ENCODE data around the gene CYP4A22. TPM values are rescaled to one million over a fixed set of nuclear protein-coding genes. Genes with fewer than 3 reads are reported as not detected.

The CYP4A22 gene
- not detected in 2 replicates for total RNA-seq

GRCh38 chr1:47137198-47137597, at the start of gene CYP4A22:
TSS of gene CYP4A22 (plus strand) at chr1:47137441. CDS start at chr1:47137486, 45 bp downstream.

GRCh38 chr1:47189844-47190508, 52.7 kb downstream of the CYP4A22 start, which contains the start of gene PDZK1IP1:
TSS of gene PDZK1IP1 (minus strand) at chr1:47190036. CDS start at chr1:47189932, 104 bp downstream.

Other genes starting within 250 kb of the CYP4A22 start
- gene CYP4A11, start 196.0 kb upstream of the CYP4A22 start, total RNA-seq, result not detected in 2 replicates
- gene CYP4X1, start 113.8 kb upstream of the CYP4A22 start, total RNA-seq, result under 0.01 and 2.3 TPM in 2 replicates
- gene CYP4Z1, start 70.2 kb upstream of the CYP4A22 start, total RNA-seq, result 0.07 TPM in 1 of 2 replicates, not detected in the other
- 0.68 and 12.2 TPM in 2 replicates for gene PDZK1IP1, start 52.6 kb downstream of the CYP4A22 start, total RNA-seq
- under 0.01 TPM in 1 of 2 replicates, not detected in the other for gene TAL1, start 94.8 kb downstream of the CYP4A22 start, total RNA-seq
- 1.0 and 1.4 TPM in 2 replicates for gene STIL, start 176.7 kb downstream of the CYP4A22 start, total RNA-seq
- gene CMPK1, start 196.3 kb downstream of the CYP4A22 start, total RNA-seq, result 99.1 and 131 TPM in 2 replicates